GM10266 (cell line): ENCODE measurements around the gene CDCP1.

Source experiments
- DNase-seq: peaks from one replicate; pipeline ENCODE4 v3.0.0; 2012; ENCODE audit errors: extremely low spot score
- TF ChIP-seq, protein P1 (sequence below): IDR thresholded peaks from 2 replicates; pipeline ENCODE4 v1.5.1; 2012; ENCODE audit warnings: mild to moderate bottlenecking, low read depth; ENCODE audit not compliant: control insufficient read depth, insufficient read depth; ENCODE audit errors: missing control alignments

CDCP1 gene

DNA sequence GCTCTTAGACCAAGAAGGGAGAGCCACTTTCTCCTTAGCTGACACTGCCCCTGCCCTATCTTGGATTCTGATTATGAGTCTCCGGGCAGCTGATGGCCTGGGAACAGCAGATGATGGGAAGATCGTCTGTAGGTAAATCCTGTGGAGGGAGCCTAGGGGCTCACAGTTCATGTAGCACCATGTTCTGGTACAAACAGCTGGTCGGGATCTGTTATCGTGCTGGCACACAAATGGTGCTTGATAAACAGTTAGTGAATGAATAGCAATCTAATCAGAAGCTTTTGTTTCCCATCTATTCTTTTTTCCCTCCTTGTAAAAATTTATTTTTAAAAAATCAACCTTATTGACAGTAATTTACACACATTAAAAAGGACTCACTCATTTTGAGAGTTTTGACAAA lies 26.8 kb downstream of the CDCP1 start:
- TF ChIP-seq, protein P1, sequence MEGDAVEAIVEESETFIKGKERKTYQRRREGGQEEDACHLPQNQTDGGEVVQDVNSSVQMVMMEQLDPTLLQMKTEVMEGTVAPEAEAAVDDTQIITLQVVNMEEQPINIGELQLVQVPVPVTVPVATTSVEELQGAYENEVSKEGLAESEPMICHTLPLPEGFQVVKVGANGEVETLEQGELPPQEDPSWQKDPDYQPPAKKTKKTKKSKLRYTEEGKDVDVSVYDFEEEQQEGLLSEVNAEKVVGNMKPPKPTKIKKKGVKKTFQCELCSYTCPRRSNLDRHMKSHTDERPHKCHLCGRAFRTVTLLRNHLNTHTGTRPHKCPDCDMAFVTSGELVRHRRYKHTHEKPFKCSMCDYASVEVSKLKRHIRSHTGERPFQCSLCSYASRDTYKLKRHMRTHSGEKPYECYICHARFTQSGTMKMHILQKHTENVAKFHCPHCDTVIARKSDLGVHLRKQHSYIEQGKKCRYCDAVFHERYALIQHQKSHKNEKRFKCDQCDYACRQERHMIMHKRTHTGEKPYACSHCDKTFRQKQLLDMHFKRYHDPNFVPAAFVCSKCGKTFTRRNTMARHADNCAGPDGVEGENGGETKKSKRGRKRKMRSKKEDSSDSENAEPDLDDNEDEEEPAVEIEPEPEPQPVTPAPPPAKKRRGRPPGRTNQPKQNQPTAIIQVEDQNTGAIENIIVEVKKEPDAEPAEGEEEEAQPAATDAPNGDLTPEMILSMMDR: no peak
- no peak for DNase-seq

DNA sequence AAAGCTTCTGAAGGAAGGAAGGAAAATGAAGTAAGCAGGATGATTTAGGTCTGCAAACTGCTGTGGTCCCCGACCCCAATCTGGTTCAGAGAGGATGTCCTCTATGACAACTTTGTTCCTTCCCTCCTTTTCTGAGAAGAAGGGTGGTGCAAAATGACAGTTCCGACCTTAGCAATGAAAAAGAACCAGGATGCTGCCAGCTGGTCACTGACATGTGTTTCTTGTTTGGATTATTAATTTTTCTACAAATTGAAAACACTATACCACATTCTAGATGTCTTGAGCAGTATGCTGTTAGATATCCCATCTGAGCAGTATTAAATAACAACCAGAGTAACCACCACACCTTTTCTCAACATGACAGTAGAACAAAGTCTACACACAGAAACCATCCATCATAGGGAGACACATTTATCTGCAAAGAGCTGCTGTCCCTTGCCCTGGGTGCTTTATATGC lies 27.5 kb downstream of the CDCP1 start:
- DNase-seq: no peak
- TF ChIP-seq, protein P1: no peak

- no peak for DNase-seq
- TF ChIP-seq, protein P1: no peak
These were observed 29.8 kb downstream of the CDCP1 start for GRCh38 chr3:45116350-45116749.

GRCh38 chr3:45113625-45114050 lies 32.5 kb downstream of the CDCP1 start:
- TF ChIP-seq, protein P1: no peak
- no peak for DNase-seq

GRCh38 chr3:45112939-45113338 lies 33.2 kb downstream of the CDCP1 start:
- TF ChIP-seq, protein P1: no peak
- DNase-seq: no peak

DNA sequence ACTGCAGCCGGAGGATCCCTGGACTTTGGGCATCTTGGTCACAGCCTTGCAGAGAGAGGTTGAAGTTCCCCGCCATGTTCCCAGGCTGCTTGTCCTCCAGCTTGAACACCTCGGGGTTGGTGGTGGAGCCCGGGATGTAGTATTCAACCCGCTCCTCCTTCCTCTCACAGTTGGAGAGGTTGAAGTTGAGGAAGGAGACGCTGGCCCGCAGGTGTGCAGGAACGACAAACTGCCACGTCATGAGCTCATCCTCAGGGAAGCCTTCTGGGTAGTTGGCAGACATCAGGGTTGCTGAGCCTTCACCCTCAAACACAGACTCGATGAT lies 35.7 kb downstream of the CDCP1 start:
- no peak for DNase-seq
- TF ChIP-seq, protein P1: no peak

GRCh38 chr3:45109771-45110508 lies 36.2 kb downstream of the CDCP1 start:
- DNase-seq: no peak
- TF ChIP-seq, protein P1: no peak
